HepG2 (cell line): ENCODE measurements around the gene IL1R1. TPM values are rescaled to one million over a fixed set of nuclear protein-coding genes. Genes with fewer than 3 reads are reported as not detected.
A peak's percentile ranks its signal among the peaks of the same experiment; 100 is the strongest.

Source experiments
- CENPT ChIP-seq: sonication (generic); formaldehyde crosslinking; IDR thresholded peaks from 2 replicates; pipeline ENCODE4 v1.8.0; 2022; ENCODE audit warnings: low read depth, mild to moderate bottlenecking, moderate library complexity, missing genetic modification reagents
- E2F1 ChIP-seq: sonication (generic); formaldehyde crosslinking; IDR thresholded peaks from 2 replicates; pipeline ENCODE4 v1.5.0; 2020; ENCODE audit warnings: missing genetic modification reagents
- EEA1 ChIP-seq: sonication (generic); formaldehyde crosslinking; IDR thresholded peaks from 2 replicates; pipeline ENCODE4 v1.5.1; 2020; ENCODE audit warnings: mild to moderate bottlenecking, missing genetic modification reagents, borderline replicate concordance
- KDM2A ChIP-seq: sonication (generic); formaldehyde crosslinking; IDR thresholded peaks from 2 replicates; pipeline ENCODE4 v1.4.0; 2020; ENCODE audit warnings: low read depth, missing genetic modification reagents, borderline replicate concordance
- KLF15 ChIP-seq: sonication (generic); formaldehyde crosslinking; IDR thresholded peaks from 2 replicates; pipeline ENCODE4 v1.8.1; 2023; ENCODE audit warnings: borderline replicate concordance, mild to moderate bottlenecking, inconsistent platforms, missing genetic modification reagents, mixed read lengths
- MAX ChIP-seq: IDR thresholded peaks from 2 replicates; pipeline ENCODE4 v1.6.1; 2012; ENCODE audit warnings: inconsistent platforms
- MED13 ChIP-seq: sonication (generic); formaldehyde crosslinking; IDR thresholded peaks from 2 replicates; pipeline ENCODE4 v1.5.0; 2020; ENCODE audit warnings: missing genetic modification reagents
- NFIB ChIP-seq: sonication (generic); formaldehyde crosslinking; IDR thresholded peaks from 2 replicates; pipeline ENCODE4 v1.9.0; 2021; ENCODE audit warnings: missing genetic modification reagents, mild to moderate bottlenecking, borderline replicate concordance
- NR3C1 ChIP-seq: sonication (generic); formaldehyde crosslinking; IDR thresholded peaks from 2 replicates; pipeline ENCODE4 v1.4.0; 2020; ENCODE audit warnings: missing genetic modification reagents
- PREB ChIP-seq: sonication (generic); formaldehyde crosslinking; IDR thresholded peaks from 2 replicates; pipeline ENCODE4 v1.4.0; 2020; ENCODE audit warnings: missing genetic modification reagents
- RFX1 ChIP-seq: fragments of 450-650 bp; IDR thresholded peaks from 2 replicates; pipeline ENCODE4 v1.6.1; 2017
- ZFP62 ChIP-seq: sonication (generic); formaldehyde crosslinking; IDR thresholded peaks from 2 replicates; pipeline ENCODE4 v1.4.0; 2020; ENCODE audit warnings: missing genetic modification reagents
- ZFYVE20 ChIP-seq: sonication (generic); formaldehyde crosslinking; IDR thresholded peaks from 2 replicates; pipeline ENCODE4 v1.8.0; 2023; ENCODE audit warnings: low read depth, mild to moderate bottlenecking, moderate library complexity, missing genetic modification reagents, borderline replicate concordance
- ZNF24 ChIP-seq: fragments of 450-650 bp; IDR thresholded peaks from 2 replicates; pipeline ENCODE4 v1.6.1; 2017; ENCODE audit warnings: antibody characterized with exemption, mild to moderate bottlenecking
- ZNF335 ChIP-seq: sonication (generic); formaldehyde crosslinking; IDR thresholded peaks from 2 replicates; pipeline ENCODE4 v1.4.0; 2020; ENCODE audit warnings: missing genetic modification reagents
- ZNF451 ChIP-seq: sonication (generic); formaldehyde crosslinking; IDR thresholded peaks from 2 replicates; pipeline ENCODE4 v1.5.0; 2020; ENCODE audit warnings: mild to moderate bottlenecking, missing genetic modification reagents
- ZNF597 ChIP-seq: sonication (generic); formaldehyde crosslinking; IDR thresholded peaks from 2 replicates; pipeline ENCODE4 v1.5.0; 2020; ENCODE audit warnings: missing genetic modification reagents
- ZNF598 ChIP-seq: sonication (generic); formaldehyde crosslinking; IDR thresholded peaks from 2 replicates; pipeline ENCODE4 v1.5.1; 2020; ENCODE audit warnings: mild to moderate bottlenecking, missing genetic modification reagents, borderline replicate concordance
- ZNF629 ChIP-seq: sonication (generic); formaldehyde crosslinking; conservative IDR thresholded peaks from 2 replicates; pipeline ENCODE4 v1.5.0; 2020; ENCODE audit warnings: missing genetic modification reagents
- ZNF776 ChIP-seq: sonication (generic); formaldehyde crosslinking; IDR thresholded peaks from 2 replicates; pipeline ENCODE4 v1.4.0; 2020; ENCODE audit warnings: mild to moderate bottlenecking, missing genetic modification reagents
- ZNF781 ChIP-seq: sonication (generic); formaldehyde crosslinking; IDR thresholded peaks from 2 replicates; pipeline ENCODE4 v1.5.1; 2020; ENCODE audit warnings: borderline replicate concordance, mild to moderate bottlenecking, missing genetic modification reagents; ENCODE audit errors: not compliant biosample characterization
- ZNF816 ChIP-seq: sonication (generic); formaldehyde crosslinking; IDR thresholded peaks from 2 replicates; pipeline ENCODE4 v1.8.0; 2022; ENCODE audit warnings: missing genetic modification reagents, mild to moderate bottlenecking, borderline replicate concordance
- polyA plus RNA-seq, 8 experiments: library from polyadenylated mRNA; depleted of rRNA in 3 of 8; stranded (reverse) in 7 of 8; unstranded in 1 of 8; fragments of >200 nt; fragmentation: Illumina TruSeq in 4 of 8; extraction: Trizol in 4 of 8; gene quantifications; 2 replicates each; pipeline versions ENCODE4 v1.2.1 to v1.2.3, GENCODE V29; 2011 to 2016; ENCODE audit warnings: low read depth in 4 of 8, missing spikeins in 1 of 8, mixed read lengths in 1 of 8; ENCODE audit not compliant: insufficient read depth in 1 of 8
- total RNA-seq, 5 experiments: library from RNA; depleted of rRNA; stranded (reverse); fragments of >200 nt; fragmentation: Illumina TruSeq; extraction: Trizol; gene quantifications; 2 replicates each; pipeline ENCODE4 v1.2.3, GENCODE V29; 2016; ENCODE audit warnings: low read depth in 1 of 5
- TF ChIP-seq, protein P1 (sequence below): sonication (generic); formaldehyde crosslinking; IDR thresholded peaks from 2 replicates; pipeline ENCODE4 v1.4.0; 2020; ENCODE audit warnings: missing genetic modification reagents

Gene IL1R1
- total and polyA plus RNA-seq, 2 of the 13 experiments (the other 11 are each of a cell fraction or from before 2014, with no cell fraction given): 38.0 to 93.1 TPM

DNA sequence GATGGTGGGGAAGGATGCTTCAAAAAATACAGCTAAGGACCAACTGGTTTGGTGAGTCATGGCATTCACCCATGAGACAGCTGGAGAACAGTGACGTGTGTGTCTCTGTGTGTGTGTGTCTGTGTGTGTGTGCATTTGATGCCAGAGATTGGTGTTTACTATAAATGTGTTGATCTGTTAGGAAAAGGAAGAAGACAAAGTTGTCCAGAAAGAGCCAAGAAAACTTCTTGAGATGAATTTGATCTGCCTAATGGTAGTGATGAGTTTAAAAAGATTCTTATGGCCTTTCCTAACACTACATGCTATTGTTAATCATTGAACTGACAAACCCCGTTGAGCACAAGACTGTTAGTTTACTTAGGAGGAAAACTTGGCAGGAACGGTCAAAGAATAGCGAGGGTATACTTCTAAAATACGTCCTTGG is 36.4 kb upstream of the IL1R1 start (continued):
- no peak for TF ChIP-seq MED13 (CRISPR knock-in tag)
- TF ChIP-seq, protein P1, sequence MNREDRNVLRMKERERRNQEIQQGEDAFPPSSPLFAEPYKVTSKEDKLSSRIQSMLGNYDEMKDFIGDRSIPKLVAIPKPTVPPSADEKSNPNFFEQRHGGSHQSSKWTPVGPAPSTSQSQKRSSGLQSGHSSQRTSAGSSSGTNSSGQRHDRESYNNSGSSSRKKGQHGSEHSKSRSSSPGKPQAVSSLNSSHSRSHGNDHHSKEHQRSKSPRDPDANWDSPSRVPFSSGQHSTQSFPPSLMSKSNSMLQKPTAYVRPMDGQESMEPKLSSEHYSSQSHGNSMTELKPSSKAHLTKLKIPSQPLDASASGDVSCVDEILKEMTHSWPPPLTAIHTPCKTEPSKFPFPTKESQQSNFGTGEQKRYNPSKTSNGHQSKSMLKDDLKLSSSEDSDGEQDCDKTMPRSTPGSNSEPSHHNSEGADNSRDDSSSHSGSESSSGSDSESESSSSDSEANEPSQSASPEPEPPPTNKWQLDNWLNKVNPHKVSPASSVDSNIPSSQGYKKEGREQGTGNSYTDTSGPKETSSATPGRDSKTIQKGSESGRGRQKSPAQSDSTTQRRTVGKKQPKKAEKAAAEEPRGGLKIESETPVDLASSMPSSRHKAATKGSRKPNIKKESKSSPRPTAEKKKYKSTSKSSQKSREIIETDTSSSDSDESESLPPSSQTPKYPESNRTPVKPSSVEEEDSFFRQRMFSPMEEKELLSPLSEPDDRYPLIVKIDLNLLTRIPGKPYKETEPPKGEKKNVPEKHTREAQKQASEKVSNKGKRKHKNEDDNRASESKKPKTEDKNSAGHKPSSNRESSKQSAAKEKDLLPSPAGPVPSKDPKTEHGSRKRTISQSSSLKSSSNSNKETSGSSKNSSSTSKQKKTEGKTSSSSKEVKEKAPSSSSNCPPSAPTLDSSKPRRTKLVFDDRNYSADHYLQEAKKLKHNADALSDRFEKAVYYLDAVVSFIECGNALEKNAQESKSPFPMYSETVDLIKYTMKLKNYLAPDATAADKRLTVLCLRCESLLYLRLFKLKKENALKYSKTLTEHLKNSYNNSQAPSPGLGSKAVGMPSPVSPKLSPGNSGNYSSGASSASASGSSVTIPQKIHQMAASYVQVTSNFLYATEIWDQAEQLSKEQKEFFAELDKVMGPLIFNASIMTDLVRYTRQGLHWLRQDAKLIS (CRISPR knock-in tag): no peak
- TF ChIP-seq NR3C1 (CRISPR knock-in tag): no peak
- peak; percentile 45; the same call in 1 of the 2 replicates for TF ChIP-seq MAX
- no peak for TF ChIP-seq KLF15 (CRISPR knock-in tag)
- no peak for TF ChIP-seq ZFYVE20
- TF ChIP-seq ZNF776: no peak
- no peak for TF ChIP-seq E2F1 (CRISPR knock-in tag)
- TF ChIP-seq ZNF598 (CRISPR knock-in tag): no peak
- TF ChIP-seq ZNF24: no peak
- no peak for TF ChIP-seq EEA1 (CRISPR knock-in tag)
- TF ChIP-seq PREB (CRISPR knock-in tag): no peak
- no peak; the same call in 1 of the 2 replicates for TF ChIP-seq ZNF816
- no peak for TF ChIP-seq NFIB (CRISPR knock-in tag)
- no peak for TF ChIP-seq ZNF335 (CRISPR knock-in tag)
- TF ChIP-seq ZNF451 (CRISPR knock-in tag): no peak
- TF ChIP-seq ZFP62 (CRISPR knock-in tag): no peak
- no peak for TF ChIP-seq ZNF629
- TF ChIP-seq CENPT (CRISPR knock-in tag): no peak
- no peak for TF ChIP-seq ZNF781 (CRISPR knock-in tag)
- no peak for TF ChIP-seq RFX1
- TF ChIP-seq KDM2A (CRISPR knock-in tag): no peak
- no peak for TF ChIP-seq ZNF597 (CRISPR knock-in tag)
